H9 (cell line): ENCODE data around the gene CREB5. TPM values are rescaled to one million over a fixed set of nuclear protein-coding genes. Genes with fewer than 3 reads are reported as not detected.

ENCODE experiments used
- DNase-seq: peaks from one replicate; pipeline ENCODE4 v3.0.0-alpha.2; 2017
- H2AFZ ChIP-seq: one replicate; pipeline ENCODE4 v1.6.1; 2013; ENCODE audit warnings: mild to moderate bottlenecking, low read length, control low read depth, moderate library complexity
- H2AK5ac ChIP-seq: 2 replicates; pipeline ENCODE4 v1.6.1; 2013; ENCODE audit warnings: low read length, control low read depth, mixed read lengths; ENCODE audit not compliant: insufficient read length
- H2BK120ac ChIP-seq: one replicate; pipeline ENCODE4 v1.6.1; 2013; ENCODE audit warnings: low read depth, mild to moderate bottlenecking, low read length, control low read depth, inconsistent platforms; ENCODE audit not compliant: poor library complexity, severe bottlenecking
- H2BK12ac ChIP-seq: 2 replicates; pipeline ENCODE4 v1.6.1; 2013; ENCODE audit warnings: low read length, control low read depth, mixed read lengths, low read depth; ENCODE audit not compliant: insufficient read length
- H2BK15ac ChIP-seq: 2 replicates; pipeline ENCODE4 v1.6.1; 2013; ENCODE audit warnings: low read depth, low read length, control low read depth
- H2BK20ac ChIP-seq: one replicate; pipeline ENCODE4 v1.6.1; 2013; ENCODE audit warnings: low read depth, mild to moderate bottlenecking, low read length, control low read depth, inconsistent platforms; ENCODE audit not compliant: poor library complexity, severe bottlenecking
- H2BK5ac ChIP-seq: 2 replicates; pipeline ENCODE4 v1.6.1; 2013; ENCODE audit warnings: low read length, control low read depth, mixed read lengths; ENCODE audit not compliant: insufficient read length
- H3K14ac ChIP-seq: 2 replicates; pipeline ENCODE4 v1.6.1; 2013; ENCODE audit warnings: low read length, control low read depth; ENCODE audit not compliant: insufficient read depth
- H3K18ac ChIP-seq: 2 replicates; pipeline ENCODE4 v1.6.1; 2013; ENCODE audit warnings: low read depth, mild to moderate bottlenecking, mixed read lengths, low read length, control low read depth; ENCODE audit not compliant: insufficient read length
- H3K23ac ChIP-seq: 2 replicates; pipeline ENCODE4 v1.6.1; 2013; ENCODE audit warnings: low read length, control low read depth, mixed read lengths, low read depth; ENCODE audit not compliant: insufficient read length
- H3K23me2 ChIP-seq: 2 replicates; pipeline ENCODE4 v1.6.1; 2013; ENCODE audit warnings: low read depth, mild to moderate bottlenecking, mixed read lengths, low read length, control low read depth; ENCODE audit not compliant: insufficient read length, poor library complexity, severe bottlenecking
- H3K27ac ChIP-seq: 2 replicates; pipeline ENCODE4 v1.5.1; 2013; ENCODE audit warnings: low read length, control low read depth, mixed read lengths, low read depth; ENCODE audit not compliant: insufficient read length
- H3K27me3 ChIP-seq: 2 replicates; pipeline ENCODE4 v1.6.1; 2013; ENCODE audit warnings: low read length, control low read depth, inconsistent platforms; ENCODE audit not compliant: insufficient read depth
- H3K4ac ChIP-seq: 2 replicates; pipeline ENCODE4 v1.6.1; 2013; ENCODE audit warnings: low read depth, mild to moderate bottlenecking, control low read depth, inconsistent platforms, low read length, moderate library complexity
- H3K4me1 ChIP-seq: 2 replicates; pipeline ENCODE4 v1.6.1; 2013; ENCODE audit warnings: low read length, control low read depth, inconsistent platforms; ENCODE audit not compliant: insufficient read depth
- H3K4me2 ChIP-seq: 2 replicates; pipeline ENCODE4 v1.6.1; 2013; ENCODE audit warnings: low read length, control low read depth, mixed read lengths; ENCODE audit not compliant: insufficient read length, insufficient read depth
- H3K56ac ChIP-seq: 2 replicates; pipeline ENCODE4 v1.6.1; 2013; ENCODE audit warnings: low read depth, mild to moderate bottlenecking, mixed read lengths, low read length, control low read depth; ENCODE audit not compliant: insufficient read length
- H3K79me1 ChIP-seq: 2 replicates; pipeline ENCODE4 v1.6.1; 2013; ENCODE audit warnings: low read depth, mild to moderate bottlenecking, moderate library complexity, low read length, control low read depth, inconsistent platforms; ENCODE audit not compliant: insufficient read depth, poor library complexity, severe bottlenecking
- H3K79me2 ChIP-seq: 2 replicates; pipeline ENCODE4 v1.6.1; 2013; ENCODE audit warnings: low read length, control low read depth, inconsistent platforms; ENCODE audit not compliant: insufficient read depth
- H3K9ac ChIP-seq: 2 replicates; pipeline ENCODE4 v1.6.1; 2013; ENCODE audit warnings: low read length, control low read depth, mixed read lengths; ENCODE audit not compliant: insufficient read length; ENCODE audit errors: extremely low read depth
- H3K9me3 ChIP-seq: one replicate; pipeline ENCODE4 v1.6.1; 2013; ENCODE audit warnings: low read depth, low read length, inconsistent platforms; ENCODE audit not compliant: control insufficient read depth
- H3T11ph ChIP-seq: one replicate; pipeline ENCODE4 v1.6.1; 2013; ENCODE audit warnings: mild to moderate bottlenecking, low read length, control low read depth, inconsistent platforms
- H4K20me1 ChIP-seq: one replicate; pipeline ENCODE4 v1.6.1; 2013; ENCODE audit not compliant: control insufficient read depth, insufficient read length, insufficient read depth
- H4K5ac ChIP-seq: 2 replicates; pipeline ENCODE4 v1.6.1; 2013; ENCODE audit warnings: low read depth, mild to moderate bottlenecking, mixed read lengths, low read length, control low read depth; ENCODE audit not compliant: insufficient read length
- H4K8ac ChIP-seq: replicated peaks from 2 replicates; pipeline ENCODE4 v1.6.1; 2013; ENCODE audit warnings: low read length, control low read depth, mixed read lengths, low read depth; ENCODE audit not compliant: insufficient read length
- H4K91ac ChIP-seq: 2 replicates; pipeline ENCODE4 v1.6.1; 2013; ENCODE audit warnings: low read depth, mild to moderate bottlenecking, moderate library complexity, mixed read lengths, low read length, control low read depth; ENCODE audit not compliant: insufficient read length
- H3K27ac Mint-ChIP-seq, 3 experiments: 2 replicates in 2 of 3; 3 replicates in 1 of 3; pipeline ENCODE4 v1.8.0; 2020 to 2021; ENCODE audit warnings: mixed read lengths in 3 of 3, mild to moderate bottlenecking in 1 of 3, moderate library complexity in 1 of 3
- H3K27me3 Mint-ChIP-seq: 2 replicates; pipeline ENCODE4 v1.8.0; 2021; ENCODE audit warnings: low read depth, mild to moderate bottlenecking, moderate library complexity, mixed read lengths
- H3K36me3 Mint-ChIP-seq, 3 experiments: 2 replicates in 2 of 3; 3 replicates in 1 of 3; pipeline ENCODE4 v1.8.0; 2020 to 2021; ENCODE audit warnings: low read depth in 3 of 3, mixed read lengths in 3 of 3; ENCODE audit not compliant: insufficient read depth in 1 of 3
- H3K4me1 Mint-ChIP-seq, 2 experiments: 2 replicates each; pipeline ENCODE4 v1.8.0; 2020; ENCODE audit warnings: mixed read lengths in 2 of 2
- H3K4me3 Mint-ChIP-seq, 2 experiments: 2 replicates in 1 of 2; 3 replicates in 1 of 2; pipeline ENCODE4 v1.8.0; 2020 to 2021; ENCODE audit warnings: mild to moderate bottlenecking in 2 of 2, mixed read lengths in 2 of 2, moderate library complexity in 1 of 2
- H3K9me3 Mint-ChIP-seq, 2 experiments: 2 replicates in 1 of 2; 3 replicates in 1 of 2; pipeline ENCODE4 v1.8.0; 2020; ENCODE audit warnings: mild to moderate bottlenecking in 2 of 2, mixed read lengths in 2 of 2, moderate library complexity in 1 of 2
- CTCF ChIP-seq: fragments of 200-600 bp; sonication (generic); conservative IDR thresholded peaks from 3 replicates; pipeline ENCODE4 v1.8.0; 2021; ENCODE audit warnings: antibody characterized with exemption, mild to moderate bottlenecking
- WGBS: extraction: QIAGEN DNeasy Blood & Tissue Kit; methylation state at CpG from one replicate; pipeline ENCODE4 v1.1.7; 2013; ENCODE audit warnings: missing lambda C conversion rate, low lambda C conversion rate, mixed read lengths; ENCODE audit not compliant: insufficient read length; ENCODE audit errors: extremely low coverage; 5-methylcytosine and 5-hydroxymethylcytosine counted together
- total RNA-seq: library from RNA; stranded (reverse); gene quantifications from 2 replicates; pipeline ENCODE4 v1.2.1, GENCODE V29; 2021

The CREB5 gene
- total RNA-seq, 1 experiment from 2014 or later = 4.0 TPM

GRCh38 chr7:28627263-28627653 is 214.9 kb downstream of the CREB5 start:
- Histone ChIP-seq H4K8ac (no peak overlapping the region), H2AK5ac (no peak overlapping the region), H2BK15ac (no peak overlapping the region), H3K4me2 (no peak overlapping the region), H4K20me1 (no peaks in the 10 kb centered on the region), H4K5ac (no peak overlapping the region), H3K9me3 (no peaks in the 10 kb centered on the region), H3K23ac (no peak overlapping the region), H3T11ph (no peak overlapping the region), H3K9ac (no peak overlapping the region), H3K27ac (no peak overlapping the region), H3K79me2 (no peaks in the 10 kb centered on the region), H2BK120ac (no peak overlapping the region), H2BK20ac (no peak overlapping the region), H4K91ac (no peak overlapping the region), H3K18ac (no peak overlapping the region), H3K4me1 (no peaks in the 10 kb centered on the region), H3K56ac (no peak overlapping the region), H3K79me1 (no peaks in the 10 kb centered on the region), H2BK12ac (no peak overlapping the region), H3K4ac (no peak overlapping the region), H2AFZ (no peak overlapping the region), H2BK5ac (no peak overlapping the region), H3K23me2 (no peaks in the 10 kb centered on the region), H3K27me3 (no peaks in the 10 kb centered on the region), H3K14ac (no peak overlapping the region)
- DNase-seq = no peak
- WGBS = no CpG with 5 or more reads among the region's 5 CpGs
- peaks cover 12 to 18% of the 10 kb centered on the region in 2 experiments for H3K4me1 Mint-ChIP-seq
- no peak overlapping the region for H3K4me3 Mint-ChIP-seq
- H3K36me3 Mint-ChIP-seq = no peaks in the 10 kb centered on the region
- TF ChIP-seq CTCF = no peak
- H3K27me3 Mint-ChIP-seq = peaks cover 2% of the 10 kb centered on the region; the same call in 1 of the 2 replicates
- H3K27ac Mint-ChIP-seq = no peak overlapping the region
- H3K9me3 Mint-ChIP-seq = no peaks in the 10 kb centered on the region
